ENCODE measurements around the gene UGT1A6.

UGT1A6 gene

DNA sequence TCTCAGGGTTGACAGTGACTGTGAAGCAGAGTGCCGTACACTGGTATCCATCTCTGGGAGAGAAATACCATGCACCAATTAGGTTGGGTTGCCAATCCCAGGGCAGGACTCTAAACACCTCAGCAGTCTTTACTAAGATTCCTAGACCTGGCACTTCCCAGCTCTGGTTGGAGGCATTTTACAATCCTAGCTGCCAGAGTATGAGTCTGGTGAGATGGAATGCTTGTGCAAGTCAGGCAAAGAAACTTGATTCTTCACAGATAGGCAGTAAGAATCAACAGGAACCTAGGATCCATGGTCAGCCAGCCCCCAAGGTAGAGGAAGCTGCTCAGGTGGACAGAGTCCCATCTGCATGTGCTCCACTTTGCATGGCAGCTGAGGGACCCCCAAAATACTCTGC lies 14.0 kb downstream of the UGT1A6 start:
- TF ChIP-seq, protein P1, sequence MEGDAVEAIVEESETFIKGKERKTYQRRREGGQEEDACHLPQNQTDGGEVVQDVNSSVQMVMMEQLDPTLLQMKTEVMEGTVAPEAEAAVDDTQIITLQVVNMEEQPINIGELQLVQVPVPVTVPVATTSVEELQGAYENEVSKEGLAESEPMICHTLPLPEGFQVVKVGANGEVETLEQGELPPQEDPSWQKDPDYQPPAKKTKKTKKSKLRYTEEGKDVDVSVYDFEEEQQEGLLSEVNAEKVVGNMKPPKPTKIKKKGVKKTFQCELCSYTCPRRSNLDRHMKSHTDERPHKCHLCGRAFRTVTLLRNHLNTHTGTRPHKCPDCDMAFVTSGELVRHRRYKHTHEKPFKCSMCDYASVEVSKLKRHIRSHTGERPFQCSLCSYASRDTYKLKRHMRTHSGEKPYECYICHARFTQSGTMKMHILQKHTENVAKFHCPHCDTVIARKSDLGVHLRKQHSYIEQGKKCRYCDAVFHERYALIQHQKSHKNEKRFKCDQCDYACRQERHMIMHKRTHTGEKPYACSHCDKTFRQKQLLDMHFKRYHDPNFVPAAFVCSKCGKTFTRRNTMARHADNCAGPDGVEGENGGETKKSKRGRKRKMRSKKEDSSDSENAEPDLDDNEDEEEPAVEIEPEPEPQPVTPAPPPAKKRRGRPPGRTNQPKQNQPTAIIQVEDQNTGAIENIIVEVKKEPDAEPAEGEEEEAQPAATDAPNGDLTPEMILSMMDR (conservative IDR thresholded peaks at IDR 0.05; ENCODE audit: low read length), result no peak
- no peak overlapping the region for H3K4me3 ChIP-seq (ENCODE audit: low read length)
- peak; percentile 20 for DNase-seq (ENCODE audit: low read depth)

DNA sequence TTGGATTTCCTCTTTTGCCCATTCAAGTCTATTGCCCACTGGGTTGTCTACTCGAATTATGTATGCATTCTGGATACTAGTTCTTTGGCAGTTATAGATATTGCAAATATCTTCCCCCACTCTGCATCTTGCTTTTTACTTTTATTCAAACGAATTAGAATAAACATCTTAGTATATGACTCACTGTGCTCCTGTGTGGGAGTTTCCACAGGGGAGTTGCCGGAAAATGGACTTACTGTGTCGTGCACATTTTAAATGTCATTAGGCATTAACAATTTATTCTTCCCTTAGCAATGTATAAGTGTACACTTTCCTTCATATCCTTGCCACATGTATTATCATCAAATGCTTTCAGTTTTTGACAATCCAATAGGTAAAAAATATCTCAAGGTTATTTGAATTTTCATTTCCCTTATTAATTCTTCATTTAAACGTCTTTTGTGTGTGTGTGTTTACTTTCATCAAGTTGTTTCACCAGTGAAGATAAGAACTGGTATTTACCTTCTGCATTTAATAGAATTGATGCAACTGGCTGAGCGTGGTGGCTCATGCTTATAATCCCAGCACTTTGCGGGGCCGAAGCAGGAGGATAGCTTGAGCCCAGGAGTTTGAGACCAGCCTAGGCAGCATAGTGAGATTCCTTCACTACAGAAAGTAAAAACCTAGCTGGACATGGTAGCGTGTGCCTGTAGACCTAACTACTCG lies 15.4 kb downstream of the UGT1A6 start:
- TF ChIP-seq, protein P1 (conservative IDR thresholded peaks at IDR 0.05; ENCODE audit: low read length), result no peak
- no peak for DNase-seq (ENCODE audit: low read depth)

DNA sequence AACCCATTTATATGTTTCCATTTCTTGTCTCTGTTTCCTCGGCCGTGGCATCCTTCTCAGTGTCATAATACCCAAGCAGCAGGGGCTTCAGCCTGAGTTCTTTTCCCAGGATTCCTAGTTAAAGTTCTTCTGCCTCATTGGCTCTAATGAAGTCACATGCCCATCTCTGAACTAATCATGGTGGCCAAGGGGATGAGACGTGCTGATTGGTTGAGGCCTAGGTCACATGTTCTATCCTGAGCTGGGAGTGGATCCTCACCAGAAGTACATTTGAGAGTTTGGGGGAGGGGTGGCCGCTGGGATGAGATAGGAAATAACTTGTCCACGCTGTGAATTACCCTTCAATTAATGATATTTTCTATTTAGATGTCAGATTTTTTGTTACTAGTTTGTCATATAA lies 16.3 kb downstream of the UGT1A6 start:
- DNase-seq (ENCODE audit: low read depth), result no peak
- TF ChIP-seq, protein P1 (conservative IDR thresholded peaks at IDR 0.05; ENCODE audit: low read length), result no peak
- H3K4me3 ChIP-seq (ENCODE audit: low read length), result no peak overlapping the region

More for the DNA sequence above, 15.4 kb downstream of the UGT1A6 start:
- no peak overlapping the region for H3K4me3 ChIP-seq (ENCODE audit: low read length)

DNA sequence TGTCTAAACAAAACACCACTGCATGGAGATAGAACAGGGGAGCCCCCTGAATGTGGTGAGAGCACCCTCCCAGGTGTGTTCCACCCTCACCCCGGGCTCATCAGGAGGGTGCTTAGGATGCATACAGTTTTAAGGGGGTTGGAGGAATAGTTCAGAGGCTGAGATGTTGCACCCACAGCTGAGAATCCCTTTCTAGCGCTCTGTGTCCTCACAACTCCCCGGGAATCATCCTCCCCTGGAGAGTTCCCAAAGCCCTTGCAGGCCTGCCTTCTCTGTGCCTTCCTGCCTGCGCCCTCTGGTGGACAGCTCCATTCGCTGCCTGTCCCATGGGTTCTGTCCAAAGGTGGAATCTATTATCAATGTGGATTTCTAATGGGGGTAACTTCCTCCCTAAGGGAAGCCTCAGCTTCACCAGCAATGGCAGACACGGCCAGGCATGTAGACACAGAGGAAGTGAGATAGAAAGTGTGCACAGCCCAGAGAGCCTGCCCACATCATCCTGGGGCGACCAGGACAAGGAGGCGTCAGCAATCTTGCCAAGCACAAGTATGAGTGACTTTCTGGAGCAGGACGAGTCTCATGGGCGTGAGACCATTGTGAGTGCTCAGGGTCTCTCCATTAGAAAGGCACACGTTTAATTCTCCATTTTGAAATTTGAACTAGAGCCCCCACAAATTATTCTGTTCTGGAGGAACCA lies 18.8 kb downstream of the UGT1A6 start:
- peak; percentile 68 for DNase-seq (ENCODE audit: low read depth)
- H3K4me3 ChIP-seq (ENCODE audit: low read length), result no peak overlapping the region
- TF ChIP-seq, protein P1 (conservative IDR thresholded peaks at IDR 0.05; ENCODE audit: low read length), result peak; percentile 94

DNA sequence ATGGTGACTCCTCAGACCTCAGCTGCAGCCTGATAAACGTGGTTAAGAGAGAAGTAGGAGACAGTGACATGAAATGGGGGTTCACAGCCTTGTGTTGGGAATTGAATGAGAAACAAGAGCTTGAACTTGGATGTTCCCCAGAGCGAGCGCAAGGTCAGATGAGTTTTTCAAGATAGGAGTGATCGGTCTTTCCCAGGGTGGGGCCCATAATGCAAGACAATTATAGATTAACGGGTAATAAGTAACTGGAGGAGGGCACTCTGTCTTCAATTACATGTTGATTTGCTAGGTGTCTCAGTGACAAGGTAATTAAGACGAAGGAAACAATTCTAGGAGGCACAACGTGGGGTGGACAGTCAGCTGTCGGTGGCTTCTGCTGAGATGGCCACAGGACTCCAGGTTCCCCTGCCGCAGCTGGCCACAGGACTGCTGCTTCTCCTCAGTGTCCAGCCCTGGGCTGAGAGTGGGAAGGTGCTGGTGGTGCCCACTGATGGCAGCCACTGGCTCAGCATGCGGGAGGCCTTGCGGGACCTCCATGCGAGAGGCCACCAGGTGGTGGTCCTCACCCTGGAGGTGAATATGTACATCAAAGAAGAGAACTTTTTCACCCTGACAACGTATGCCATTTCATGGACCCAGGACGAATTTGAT lies 20.0 kb downstream of the UGT1A6 start, which contains the start of gene UGT1A5:
Gene UGT1A5, plus strand, starts transcription at position 297 of the 651 bp plus-strand sequence. Its CDS starts 85 bp downstream, at position 382.
- H3K4me3 ChIP-seq (ENCODE audit: low read length), result no peak within 1 kb of the TSS
- TF ChIP-seq, protein P1 (conservative IDR thresholded peaks at IDR 0.05; ENCODE audit: low read length), result no peak
- DNase-seq (ENCODE audit: low read depth), result no peak

DNA sequence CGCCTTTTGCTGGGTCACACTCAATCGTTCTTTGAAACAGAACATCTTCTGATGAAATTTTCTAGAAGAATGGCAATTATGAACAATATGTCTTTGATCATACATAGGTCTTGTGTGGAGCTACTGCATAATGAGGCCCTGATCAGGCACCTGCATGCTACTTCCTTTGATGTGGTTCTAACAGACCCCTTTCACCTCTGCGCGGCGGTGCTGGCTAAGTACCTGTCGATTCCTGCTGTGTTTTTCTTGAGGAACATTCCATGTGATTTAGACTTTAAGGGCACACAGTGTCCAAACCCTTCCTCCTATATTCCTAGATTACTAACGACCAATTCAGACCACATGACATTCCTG lies 20.5 kb downstream of the UGT1A6 start:
- H3K4me3 ChIP-seq (ENCODE audit: low read length), result no peak overlapping the region
- DNase-seq (ENCODE audit: low read depth), result no peak
- TF ChIP-seq, protein P1 (conservative IDR thresholded peaks at IDR 0.05; ENCODE audit: low read length), result no peak

Measured in AG10803 (cell line).